GM12873 (cell line): Measurements from ENCODE around the gene ITGA5.

Source experiments
- TF ChIP-seq, protein P1 (sequence below): IDR thresholded peaks from 2 replicates; pipeline ENCODE4 v1.5.1; 2012; ENCODE audit warnings: low read depth, mild to moderate bottlenecking, moderate library complexity, low read length, control low read depth; ENCODE audit not compliant: insufficient read depth; ENCODE audit errors: missing control alignments

The ITGA5 gene

DNA sequence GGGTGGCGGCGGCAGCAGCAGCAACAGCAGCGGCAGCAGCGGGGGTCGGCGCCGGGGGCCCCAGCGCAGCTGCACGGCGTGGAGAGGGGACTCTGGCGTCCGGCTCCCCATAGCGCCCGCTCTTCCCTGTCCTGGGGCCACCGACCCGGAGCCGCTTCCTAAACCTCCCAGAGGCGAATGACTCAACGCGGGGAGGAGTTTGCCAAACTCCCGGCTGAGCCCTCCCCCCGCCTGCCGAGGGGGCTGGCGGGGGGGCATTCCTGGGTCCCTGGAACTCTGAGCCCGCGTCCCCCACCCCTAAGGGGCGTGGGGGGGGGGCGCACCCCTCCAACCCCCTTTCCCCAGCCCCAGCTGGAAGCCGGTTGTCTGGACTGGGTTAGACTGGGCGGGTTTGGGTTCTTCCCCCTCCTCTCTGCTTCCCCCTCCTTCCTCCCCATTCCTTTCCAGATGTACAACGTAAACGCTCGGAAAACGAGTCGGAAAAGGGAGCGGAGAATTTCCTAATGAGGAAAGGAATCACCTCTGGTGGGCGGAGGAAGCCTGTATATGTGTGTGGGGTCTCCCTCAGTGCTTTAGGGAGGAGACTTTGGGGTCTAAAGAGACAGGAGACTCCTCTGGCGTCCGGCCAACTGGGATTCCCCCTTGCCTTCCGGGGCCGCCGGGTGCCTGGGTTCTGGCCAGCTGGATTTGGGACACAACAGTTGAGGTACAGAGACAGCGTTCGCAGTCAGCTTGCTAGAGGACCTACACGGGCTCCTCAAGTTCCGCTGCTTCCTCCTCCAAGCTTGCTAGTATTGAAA lies at the start of gene ITGA5:
ITGA5 (minus strand) TSS at position 179 of the 800 bp plus-strand sequence; CDS start at position 111, 68 bp downstream.
- TF ChIP-seq, protein P1, sequence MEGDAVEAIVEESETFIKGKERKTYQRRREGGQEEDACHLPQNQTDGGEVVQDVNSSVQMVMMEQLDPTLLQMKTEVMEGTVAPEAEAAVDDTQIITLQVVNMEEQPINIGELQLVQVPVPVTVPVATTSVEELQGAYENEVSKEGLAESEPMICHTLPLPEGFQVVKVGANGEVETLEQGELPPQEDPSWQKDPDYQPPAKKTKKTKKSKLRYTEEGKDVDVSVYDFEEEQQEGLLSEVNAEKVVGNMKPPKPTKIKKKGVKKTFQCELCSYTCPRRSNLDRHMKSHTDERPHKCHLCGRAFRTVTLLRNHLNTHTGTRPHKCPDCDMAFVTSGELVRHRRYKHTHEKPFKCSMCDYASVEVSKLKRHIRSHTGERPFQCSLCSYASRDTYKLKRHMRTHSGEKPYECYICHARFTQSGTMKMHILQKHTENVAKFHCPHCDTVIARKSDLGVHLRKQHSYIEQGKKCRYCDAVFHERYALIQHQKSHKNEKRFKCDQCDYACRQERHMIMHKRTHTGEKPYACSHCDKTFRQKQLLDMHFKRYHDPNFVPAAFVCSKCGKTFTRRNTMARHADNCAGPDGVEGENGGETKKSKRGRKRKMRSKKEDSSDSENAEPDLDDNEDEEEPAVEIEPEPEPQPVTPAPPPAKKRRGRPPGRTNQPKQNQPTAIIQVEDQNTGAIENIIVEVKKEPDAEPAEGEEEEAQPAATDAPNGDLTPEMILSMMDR: no peak

DNA sequence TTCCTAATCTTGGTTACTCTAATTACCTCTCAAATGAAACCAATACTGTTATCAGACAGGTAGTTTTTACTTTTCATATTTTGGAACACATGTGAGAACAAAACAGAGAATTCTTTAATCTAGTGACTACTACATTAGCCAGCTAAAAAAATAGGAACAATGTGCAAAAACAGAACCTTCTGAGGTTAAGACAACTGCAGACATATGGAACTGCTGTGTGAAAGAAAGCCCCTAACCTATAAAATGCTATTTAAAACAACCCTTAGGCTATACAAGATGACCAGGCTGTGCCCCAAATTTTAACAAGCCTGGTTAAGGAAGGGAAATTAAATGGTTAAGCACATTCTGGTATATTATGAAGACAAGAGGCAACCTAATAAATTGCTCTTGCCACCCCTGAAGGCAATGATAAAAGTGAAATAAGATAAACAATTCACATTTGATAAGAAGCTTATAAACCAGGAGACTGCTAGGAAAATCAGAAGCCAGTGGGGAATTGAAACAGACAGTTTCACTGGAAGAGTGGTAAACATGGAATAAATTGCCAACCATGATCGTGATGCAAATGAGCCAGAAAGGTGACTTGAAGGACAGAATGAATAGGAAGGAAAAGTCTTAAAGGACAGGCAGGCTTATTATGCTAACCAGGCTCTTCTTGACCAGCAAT lies 46.9 kb upstream of the ITGA5 start:
- TF ChIP-seq, protein P1: no peak

DNA sequence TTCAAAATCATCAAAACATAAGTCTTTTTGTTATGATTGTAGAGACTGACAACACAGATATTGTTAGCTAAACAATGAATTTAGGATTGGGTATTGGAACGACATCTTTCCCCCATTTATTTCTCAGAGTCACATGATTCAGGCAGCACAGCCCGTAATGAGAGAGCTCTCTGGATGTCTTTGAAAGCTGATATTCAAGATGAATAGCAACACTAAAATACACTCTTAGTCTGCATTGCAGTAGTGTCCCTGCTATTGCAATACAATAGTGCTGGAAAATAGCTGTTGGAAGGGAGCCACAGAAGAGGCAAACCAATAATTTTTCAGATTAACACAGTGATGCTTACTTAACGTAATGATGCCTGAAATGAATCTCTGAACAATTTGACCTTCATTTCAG lies 44.4 kb upstream of the ITGA5 start:
- TF ChIP-seq, protein P1: no peak

- TF ChIP-seq, protein P1: no peak
Observed at GRCh38 chr12:54463034-54463433, 44.0 kb upstream of the ITGA5 start.

DNA sequence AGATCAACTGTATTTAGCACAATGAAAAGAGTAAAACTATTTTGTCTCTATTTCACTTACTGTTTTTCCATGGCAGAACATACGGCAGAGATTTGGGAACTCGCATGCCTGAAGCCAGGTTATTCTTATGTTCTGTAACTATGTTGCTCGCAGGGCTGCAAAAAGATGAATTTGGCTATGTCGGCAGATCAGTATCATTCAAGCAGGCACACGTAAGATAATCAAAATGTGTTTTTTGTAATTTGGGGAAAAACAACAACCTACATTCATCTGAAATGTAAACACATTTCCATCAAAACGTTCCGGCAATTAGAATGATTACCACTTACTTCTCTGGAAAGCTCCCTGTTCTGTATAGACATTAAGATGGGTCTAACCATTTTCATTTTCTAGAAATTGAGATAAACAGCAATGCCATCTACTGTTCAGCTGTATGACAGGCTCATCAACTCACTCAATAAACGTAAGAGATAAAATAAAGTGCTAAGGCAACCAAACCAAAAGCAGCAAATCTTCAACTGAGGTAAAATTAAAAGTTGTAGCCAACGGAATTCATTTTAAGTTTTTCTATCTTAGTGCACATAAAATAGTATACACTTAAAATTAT lies 41.4 kb upstream of the ITGA5 start:
- TF ChIP-seq, protein P1: no peak

GRCh38 chr12:54459355-54459754 lies 40.3 kb upstream of the ITGA5 start:
- TF ChIP-seq, protein P1: no peak
